GM23338 (cell line): ENCODE data around the gene NRG3. TPM values are rescaled to one million over a fixed set of nuclear protein-coding genes. Genes with fewer than 3 reads are reported as not detected.

Experiments
- ATAC-seq: fragments of 200-7000 bp; cut with Tn5 transposase; 3 replicates; pipeline ENCODE4 v1.9.1; 2020
- DNase-seq: peaks from one replicate; pipeline ENCODE4 v3.0.0-alpha.2; 2015; ENCODE audit warnings: low spot score
- H2AFZ ChIP-seq: fragments of 200-600 bp; sonication (generic); 2 replicates; pipeline ENCODE4 v1.8.0; 2016; ENCODE audit warnings: antibody characterized with exemption, mild to moderate bottlenecking, moderate library complexity
- H3F3A ChIP-seq: fragments of 200-600 bp; sonication (generic); replicated peaks from 2 replicates; pipeline ENCODE4 v1.8.0; 2017; ENCODE audit warnings: antibody characterized with exemption, mixed run types, low read depth
- H3K27ac ChIP-seq: fragments of 200-600 bp; sonication (generic); 2 replicates; pipeline ENCODE4 v1.6.1; 2016; ENCODE audit warnings: low read depth
- H3K27me3 ChIP-seq: fragments of 200-600 bp; sonication (generic); 2 replicates; pipeline ENCODE4 v1.8.0; 2016; ENCODE audit warnings: mild to moderate bottlenecking, mixed run types, moderate library complexity; ENCODE audit not compliant: insufficient read depth
- H3K36me3 ChIP-seq: fragments of 200-600 bp; sonication (generic); 2 replicates; pipeline ENCODE4 v1.8.0; 2016; ENCODE audit warnings: mild to moderate bottlenecking; ENCODE audit not compliant: insufficient read depth
- H3K4me1 ChIP-seq: fragments of 200-600 bp; sonication (generic); 2 replicates; pipeline ENCODE4 v1.8.0; 2016; ENCODE audit warnings: mild to moderate bottlenecking, moderate library complexity; ENCODE audit not compliant: insufficient read depth
- H3K4me2 ChIP-seq: fragments of 200-600 bp; sonication (generic); 2 replicates; pipeline ENCODE4 v1.7.1; 2017; ENCODE audit warnings: mixed run types
- H3K4me3 ChIP-seq: fragments of 200-600 bp; sonication (generic); 2 replicates; pipeline ENCODE4 v1.6.1; 2016; ENCODE audit warnings: mixed run types
- H3K79me2 ChIP-seq: fragments of 200-600 bp; sonication (generic); replicated peaks from 2 replicates; pipeline ENCODE4 v1.8.0; 2017; ENCODE audit warnings: mild to moderate bottlenecking; ENCODE audit not compliant: insufficient read depth
- H3K9me2 ChIP-seq: fragments of 200-600 bp; sonication (generic); 2 replicates; pipeline ENCODE4 v1.8.0; 2017; ENCODE audit not compliant: insufficient read depth
- H4K20me1 ChIP-seq: fragments of 200-600 bp; sonication (generic); replicated peaks from 2 replicates; pipeline ENCODE4 v1.8.0; 2017; ENCODE audit warnings: mild to moderate bottlenecking; ENCODE audit not compliant: insufficient read depth
- H3K27ac Mint-ChIP-seq: 2 replicates; pipeline ENCODE4 v1.8.0; 2020; ENCODE audit warnings: inconsistent platforms, mild to moderate bottlenecking, moderate library complexity, mixed read lengths
- H3K27me3 Mint-ChIP-seq: 3 replicates; pipeline ENCODE4 v1.8.0; 2022; ENCODE audit warnings: low read depth, mild to moderate bottlenecking, moderate library complexity, mixed read lengths, inconsistent platforms; ENCODE audit not compliant: insufficient read depth, poor library complexity
- H3K36me3 Mint-ChIP-seq: 3 replicates; pipeline ENCODE4 v1.8.0; 2021; ENCODE audit warnings: low read depth, mild to moderate bottlenecking, inconsistent platforms, moderate library complexity, mixed read lengths
- H3K4me1 Mint-ChIP-seq: 3 replicates; pipeline ENCODE4 v1.8.0; 2020; ENCODE audit warnings: mild to moderate bottlenecking, inconsistent platforms, mixed read lengths
- H3K4me3 Mint-ChIP-seq: 3 replicates; pipeline ENCODE4 v1.8.0; 2021; ENCODE audit warnings: moderate library complexity, mild to moderate bottlenecking, inconsistent platforms, mixed read lengths
- H3K9me3 Mint-ChIP-seq: 3 replicates; pipeline ENCODE4 v1.8.0; 2020; ENCODE audit warnings: moderate library complexity, mild to moderate bottlenecking, inconsistent platforms, mixed read lengths
- CREB1 ChIP-seq: fragments of 250-450 bp; sonication (Bioruptor Pico); IDR thresholded peaks from 2 replicates; pipeline ENCODE4 v1.5.0; 2020; ENCODE audit warnings: low read depth, mild to moderate bottlenecking, moderate library complexity
- ETS1 ChIP-seq: IDR thresholded peaks from 2 replicates; pipeline ENCODE4 v1.6.1; 2016; ENCODE audit warnings: antibody characterized with exemption
- EZH2phosphoT487 ChIP-seq: fragments of 200-600 bp; sonication (generic); IDR thresholded peaks from one replicate; pipeline ENCODE4 v1.8.1; 2018; ENCODE audit warnings: antibody characterized with exemption; ENCODE audit not compliant: unreplicated experiment
- JUNB ChIP-seq: IDR thresholded peaks from one replicate; pipeline ENCODE4 v1.6.1; 2016; ENCODE audit warnings: antibody characterized with exemption; ENCODE audit not compliant: unreplicated experiment
- POLR2AphosphoS5 ChIP-seq: IDR thresholded peaks from 2 replicates; pipeline ENCODE4 v1.6.1; 2016; ENCODE audit warnings: antibody characterized with exemption, low read depth
- REST ChIP-seq: IDR thresholded peaks from one replicate; pipeline ENCODE4 v1.6.1; 2018; ENCODE audit warnings: antibody characterized with exemption; ENCODE audit not compliant: unreplicated experiment
- ZNF114 ChIP-seq: fragments of 250-450 bp; sonication (Bioruptor Pico); IDR thresholded peaks from 2 replicates; pipeline ENCODE4 v1.5.0; 2020; ENCODE audit warnings: mild to moderate bottlenecking, moderate library complexity
- ZNF331 ChIP-seq: fragments of 250-450 bp; sonication (Bioruptor Pico); IDR thresholded peaks from 2 replicates; pipeline ENCODE4 v1.5.0; 2020; ENCODE audit warnings: low read depth, mild to moderate bottlenecking, moderate library complexity
- ZNF462 ChIP-seq: fragments of 250-450 bp; sonication (Bioruptor Pico); IDR thresholded peaks from 2 replicates; pipeline ENCODE4 v1.5.0; 2020; ENCODE audit warnings: mild to moderate bottlenecking, moderate library complexity
- polyA plus RNA-seq: library from polyadenylated mRNA; unstranded; fragments of >200 nt; fragmentation: Nextera tagmentation; extraction: Ambion mirVana; gene quantifications from 2 replicates; pipeline ENCODE4 v1.2.1, GENCODE V29; 2016
- total RNA-seq: library from RNA; depleted of rRNA; stranded (reverse); fragments of >200 nt; shearing (Covaris generic); gene quantifications from 2 replicates; pipeline ENCODE4 v1.2.3, GENCODE V29; 2014

NRG3 gene
- total and polyA plus RNA-seq, 2 experiments from 2014 or later = 1.9 to 3.9 TPM

- ATAC-seq (peak; percentile 56), DNase-seq (peak; percentile 20)
- Histone ChIP-seq H4K20me1 (no peaks in the 10 kb centered on the region), H3K4me1 (peaks cover 28% of the 10 kb centered on the region), H3K27me3 (no peaks in the 10 kb centered on the region), H3K4me3 (no peak overlapping the region), H3K36me3 (no peaks in the 10 kb centered on the region), H2AFZ (no peak overlapping the region), H3F3A (no peaks in the 10 kb centered on the region), H3K9me2 (no peaks in the 10 kb centered on the region), H3K4me2 (peak overlapping the region; percentile 55; the same call in 1 of the 2 replicates), H3K79me2 (no peaks in the 10 kb centered on the region), H3K27ac (no peak overlapping the region)
- Mint-ChIP-seq H3K4me1 (peaks cover 36% of the 10 kb centered on the region), H3K27me3 (peaks cover 2% of the 10 kb centered on the region), H3K9me3 (no peaks in the 10 kb centered on the region), H3K27ac (no peak overlapping the region), H3K36me3 (no peaks in the 10 kb centered on the region), H3K4me3 (no peak overlapping the region)
- no peak for TF ChIP-seq CREB1
- peak; percentile 70 for TF ChIP-seq ZNF462 (CRISPR knock-in tag)
Observed at GRCh38 chr10:81915504-81915897, 40.5 kb downstream of the NRG3 start.

GRCh38 chr10:81917666-81918065 is 42.7 kb downstream of the NRG3 start:
- ATAC-seq (peak; percentile 37; the same call in 2 of the 3 replicates), DNase-seq (no peak)
- Histone ChIP-seq H3K4me2 (no peak overlapping the region), H3K4me1 (peaks cover 37% of the 10 kb centered on the region), H4K20me1 (no peaks in the 10 kb centered on the region), H2AFZ (no peak overlapping the region), H3K27ac (no peak overlapping the region), H3F3A (no peaks in the 10 kb centered on the region), H3K4me3 (no peak overlapping the region), H3K36me3 (no peaks in the 10 kb centered on the region), H3K79me2 (0 out of 2 replicates have a peak, but pooled peaks cover 4% of the 10 kb centered on the region), H3K27me3 (no peaks in the 10 kb centered on the region), H3K9me2 (no peaks in the 10 kb centered on the region)
- Mint-ChIP-seq H3K9me3 (no peaks in the 10 kb centered on the region), H3K4me3 (no peak overlapping the region), H3K27me3 (peaks cover 2% of the 10 kb centered on the region), H3K36me3 (no peaks in the 10 kb centered on the region), H3K4me1 (peaks cover 28% of the 10 kb centered on the region), H3K27ac (peak overlapping the region; percentile 9; the same call in 1 of the 2 replicates)
- TF ChIP-seq ZNF114 (CRISPR knock-in tag) (no peak), EZH2phosphoT487 (no peak), CREB1 (no peak), POLR2AphosphoS5 (no peak), REST (no peak), ZNF331 (no peak), ETS1 (no peak), JUNB (no peak)
